H1 (cell line): ENCODE measurements around the gene ASMTL. TPM values are rescaled to one million over a fixed set of nuclear protein-coding genes. Genes with fewer than 3 reads are reported as not detected.

Experiments
- CTCF ChIA-PET: fragments of 300-600 bp; sonication (Branson Sonifier 250); formaldehyde crosslinking; loops from one replicate; lab custom pipeline; 2021; ENCODE audit not compliant: partially characterized antibody; lab: Charles Lee
- POLR2A ChIA-PET: fragments of 300-600 bp; sonication (Branson Sonifier 250); formaldehyde crosslinking; loops from one replicate; lab custom pipeline; 2021; ENCODE audit warnings: inconsistent platforms; ENCODE audit not compliant: partially characterized antibody; lab: Charles Lee
- DNase-seq, 2 experiments: peaks; one replicate each; pipeline versions ENCODE4 v3.0.0 to v3.0.0-alpha.2; 2010 to 2022; ENCODE audit warnings: low spot score in 2 of 2, low read depth in 1 of 2, mixed read lengths in 1 of 2
- FAIRE-seq: peaks from 2 replicates; lab custom pipeline; 2011; peaks lifted over from hg19 to GRCh38; lab: Jason Lieb, UNC
- H2AFZ ChIP-seq: 2 replicates; pipeline ENCODE4 v1.8.1; 2012; ENCODE audit warnings: low read length, inconsistent platforms
- H2AK5ac ChIP-seq: 2 replicates; pipeline ENCODE4 v1.6.1; 2013; ENCODE audit warnings: low read depth, low read length
- H2BK120ac ChIP-seq: replicated peaks from 2 replicates; pipeline ENCODE3; 2013; ENCODE audit warnings: low read depth, low read length, inconsistent platforms
- H2BK12ac ChIP-seq: 2 replicates; pipeline ENCODE4 v1.6.1; 2013; ENCODE audit warnings: low read depth, low read length
- H2BK15ac ChIP-seq: 2 replicates; pipeline ENCODE4 v1.6.1; 2013; ENCODE audit warnings: low read length
- H2BK20ac ChIP-seq: 2 replicates; pipeline ENCODE4 v1.6.1; 2013; ENCODE audit warnings: low read length
- H2BK5ac ChIP-seq: 2 replicates; pipeline ENCODE4 v1.6.1; 2013; ENCODE audit warnings: low read depth, low read length
- H3K14ac ChIP-seq: 2 replicates; pipeline ENCODE4 v1.6.1; 2013; ENCODE audit warnings: inconsistent platforms; ENCODE audit not compliant: insufficient read length
- H3K18ac ChIP-seq: 2 replicates; pipeline ENCODE4 v1.6.1; 2013; ENCODE audit warnings: low read length; ENCODE audit errors: extremely low read depth
- H3K23ac ChIP-seq: 2 replicates; pipeline ENCODE4 v1.6.1; 2013; ENCODE audit warnings: inconsistent platforms; ENCODE audit not compliant: insufficient read length
- H3K23me2 ChIP-seq: 2 replicates; pipeline ENCODE4 v1.6.1; 2013; ENCODE audit warnings: low read depth, low read length
- H3K27ac ChIP-seq: 2 replicates; pipeline ENCODE4 v1.6.1; 2011; ENCODE audit warnings: low read depth, low read length, inconsistent platforms
- H3K27me3 ChIP-seq, 4 experiments: replicated peaks in 1 of 4; 1 replicate in 1 of 4; 2 replicates in 3 of 4; pipeline versions ENCODE4 v1.6.1 to v1.8.1; 2011 to 2013; ENCODE audit warnings: low read length in 3 of 4, mild to moderate bottlenecking in 3 of 4, inconsistent platforms in 2 of 4, mixed read lengths in 2 of 4, moderate library complexity in 1 of 4; ENCODE audit not compliant: control insufficient read depth in 3 of 4, insufficient read depth in 3 of 4; ENCODE audit errors: extremely low read depth in 1 of 4
- H3K36me3 ChIP-seq, 4 experiments: 2 replicates each; pipeline versions ENCODE4 v1.6.1 to v1.8.1; 2011 to 2013; ENCODE audit warnings: mild to moderate bottlenecking in 4 of 4, low read length in 3 of 4, moderate library complexity in 2 of 4, control low read depth in 1 of 4, inconsistent platforms in 1 of 4; ENCODE audit not compliant: insufficient read depth in 4 of 4, control insufficient read depth in 2 of 4
- H3K4ac ChIP-seq: replicated peaks from 2 replicates; pipeline ENCODE3; 2013; ENCODE audit warnings: low read length, low read depth, mixed read lengths, inconsistent platforms; ENCODE audit not compliant: insufficient read length
- H3K4me1 ChIP-seq, 4 experiments: replicated peaks in 1 of 4; 1 replicate in 1 of 4; 2 replicates in 3 of 4; pipeline versions ENCODE4 v1.6.1 to v1.8.1; 2011 to 2013; ENCODE audit warnings: low read length in 3 of 4, inconsistent platforms in 2 of 4, mixed read lengths in 1 of 4; ENCODE audit not compliant: insufficient read depth in 4 of 4, control insufficient read depth in 3 of 4
- H3K4me2 ChIP-seq, 2 experiments: 2 replicates each; pipeline versions ENCODE4 v1.6.1 to v1.8.1; 2011 to 2013; ENCODE audit warnings: low read depth in 2 of 2, low read length in 2 of 2, control low read depth in 1 of 2, inconsistent platforms in 1 of 2, mild to moderate bottlenecking in 1 of 2; ENCODE audit not compliant: insufficient read depth in 1 of 2
- H3K4me3 ChIP-seq, 4 experiments: fragments of 200-600, 300-600 bp in 1 of 4; sonication (generic), shearing (Covaris generic), sonication (Bioruptor Twin) in 1 of 4; 2 replicates each; pipeline versions ENCODE4 v1.5.1 to v1.8.1; 2011 to 2016; ENCODE audit warnings: low read length in 4 of 4, low read depth in 3 of 4, control low read depth in 2 of 4, inconsistent platforms in 2 of 4, mild to moderate bottlenecking in 2 of 4, mixed read lengths in 1 of 4, moderate library complexity in 1 of 4; ENCODE audit not compliant: insufficient read depth in 2 of 4; ENCODE audit errors: extremely low read depth in 1 of 4
- H3K56ac ChIP-seq: replicated peaks from 2 replicates; pipeline ENCODE3; 2013; ENCODE audit warnings: low read depth, mild to moderate bottlenecking, mixed read lengths, low read length, inconsistent platforms; ENCODE audit not compliant: insufficient read length
- H3K79me1 ChIP-seq: 2 replicates; pipeline ENCODE4 v1.6.1; 2013; ENCODE audit warnings: low read depth, low read length, control low read depth
- H3K79me2 ChIP-seq, 2 experiments: 2 replicates each; pipeline versions ENCODE4 v1.6.1 to v1.8.1; 2012 to 2013; ENCODE audit warnings: low read length in 2 of 2, mild to moderate bottlenecking in 2 of 2, inconsistent platforms in 1 of 2; ENCODE audit not compliant: insufficient read depth in 2 of 2, control insufficient read depth in 1 of 2
- H3K9ac ChIP-seq, 4 experiments: replicated peaks in 1 of 4; 1 replicate in 1 of 4; 2 replicates in 3 of 4; pipeline versions ENCODE4 v1.6.1 to v1.8.1; 2011 to 2013; ENCODE audit warnings: low read depth in 3 of 4, low read length in 3 of 4, control low read depth in 2 of 4, mild to moderate bottlenecking in 2 of 4, moderate library complexity in 2 of 4, inconsistent platforms in 1 of 4; ENCODE audit errors: extremely low read depth in 1 of 4
- H3K9me3 ChIP-seq, 2 experiments: 2 replicates each; pipeline versions ENCODE4 v1.6.1 to v1.8.1; 2012 to 2013; ENCODE audit warnings: mild to moderate bottlenecking in 2 of 2, moderate library complexity in 2 of 2, control low read depth in 1 of 2, inconsistent platforms in 1 of 2, low read depth in 1 of 2, low read length in 1 of 2, mixed read lengths in 1 of 2; ENCODE audit not compliant: insufficient read depth in 2 of 2
- H4K20me1 ChIP-seq, 2 experiments: replicated peaks in 1 of 2; 2 replicates each; pipeline versions ENCODE3 to v1.8.1; 2011 to 2013; ENCODE audit warnings: inconsistent platforms in 2 of 2, low read length in 2 of 2, mild to moderate bottlenecking in 1 of 2; ENCODE audit not compliant: insufficient read depth in 2 of 2, control insufficient read depth in 1 of 2
- H4K5ac ChIP-seq: 2 replicates; pipeline ENCODE4 v1.6.1; 2013; ENCODE audit warnings: low read length, low read depth, mixed read lengths, inconsistent platforms; ENCODE audit not compliant: insufficient read length
- H4K8ac ChIP-seq: 2 replicates; pipeline ENCODE4 v1.8.0; 2013; ENCODE audit warnings: mild to moderate bottlenecking, moderate library complexity, low read length, inconsistent platforms; ENCODE audit not compliant: insufficient read depth; ENCODE audit errors: extremely low read depth
- H4K91ac ChIP-seq: replicated peaks from 2 replicates; pipeline ENCODE3; 2013; ENCODE audit warnings: low read length, mixed read lengths, inconsistent platforms; ENCODE audit not compliant: insufficient read length
- GTF2F1 ChIP-seq: IDR thresholded peaks from 2 replicates; pipeline ENCODE4 v1.6.1; 2012; ENCODE audit warnings: low read depth, low read length, improper control_type of control experiment, borderline replicate concordance
- HDAC2 ChIP-seq, 2 experiments: fragments of 300-600 bp in 1 of 2; sonication (generic) in 1 of 2; IDR thresholded peaks; 2 replicates each; pipeline ENCODE4 v1.6.1; 2011 to 2012; ENCODE audit warnings: low read depth in 2 of 2, low read length in 2 of 2, mild to moderate bottlenecking in 2 of 2, moderate library complexity in 2 of 2, borderline replicate concordance in 1 of 2, inconsistent platforms in 1 of 2
- KDM1A ChIP-seq: fragments of 200-600, 300-600 bp; sonication (generic); IDR thresholded peaks from 2 replicates; pipeline ENCODE4 v1.7.1; 2016; ENCODE audit warnings: mild to moderate bottlenecking, low read length, borderline replicate concordance
- POLR2AphosphoS5 ChIP-seq: IDR thresholded peaks from 2 replicates; pipeline ENCODE4 v1.6.1; 2011; ENCODE audit warnings: low read depth, low read length
- TAF7 ChIP-seq: optimal IDR thresholded peaks from 2 replicates; pipeline ENCODE3; 2011; ENCODE audit warnings: low read depth, mild to moderate bottlenecking, inconsistent platforms, low read length, moderate library complexity, borderline replicate concordance
- WGBS, 2 experiments: shearing (Covaris generic) in 1 of 2; methylation state at CpG; one replicate each; pipeline versions ENCODE4 v1.1.6 to v1.1.7; 2013 to 2015; ENCODE audit warnings: low lambda C conversion rate in 2 of 2, mixed read lengths in 2 of 2, inconsistent platforms in 1 of 2, low coverage in 1 of 2, missing lambda C conversion rate in 1 of 2; ENCODE audit not compliant: insufficient replicate concordance in 2 of 2, insufficient coverage in 1 of 2, insufficient read length in 1 of 2; ENCODE audit errors: extremely low coverage in 1 of 2, missing lambda C conversion rate in 1 of 2; 5-methylcytosine and 5-hydroxymethylcytosine counted together
- polyA plus RNA-seq, 7 experiments: library from polyadenylated mRNA; depleted of rRNA in 3 of 7; stranded (reverse) in 5 of 7; unstranded in 2 of 7; fragments of >200 nt in 5 of 7; fragments of 200-250 nt in 2 of 7; gene quantifications; 1 replicate in 5 of 7; 2 replicates in 1 of 7; 4 replicates in 1 of 7; pipeline versions ENCODE4 v1.2.1 to v1.2.3, GENCODE V29; 2011 to 2013; ENCODE audit warnings: missing spikeins in 2 of 7, mixed read lengths in 2 of 7
- total RNA-seq: library from RNA; stranded (reverse); fragmentation: NEBNext Ultra II Directional; extraction: Animal tissue kit (Norgen Biotek cat#: 25700); gene quantifications from 2 replicates; pipeline ENCODE4 v1.2.1, GENCODE V29; 2021
- TF ChIP-seq, protein P1 (sequence below): IDR thresholded peaks from 2 replicates; pipeline ENCODE4 v1.6.1; 2012; ENCODE audit warnings: inconsistent platforms

Gene ASMTL
- total and polyA plus RNA-seq, 2 of the 8 experiments (the other 6 are each of a cell fraction or from before 2014, with no cell fraction given) = 75.6 to 81.4 TPM

DNA sequence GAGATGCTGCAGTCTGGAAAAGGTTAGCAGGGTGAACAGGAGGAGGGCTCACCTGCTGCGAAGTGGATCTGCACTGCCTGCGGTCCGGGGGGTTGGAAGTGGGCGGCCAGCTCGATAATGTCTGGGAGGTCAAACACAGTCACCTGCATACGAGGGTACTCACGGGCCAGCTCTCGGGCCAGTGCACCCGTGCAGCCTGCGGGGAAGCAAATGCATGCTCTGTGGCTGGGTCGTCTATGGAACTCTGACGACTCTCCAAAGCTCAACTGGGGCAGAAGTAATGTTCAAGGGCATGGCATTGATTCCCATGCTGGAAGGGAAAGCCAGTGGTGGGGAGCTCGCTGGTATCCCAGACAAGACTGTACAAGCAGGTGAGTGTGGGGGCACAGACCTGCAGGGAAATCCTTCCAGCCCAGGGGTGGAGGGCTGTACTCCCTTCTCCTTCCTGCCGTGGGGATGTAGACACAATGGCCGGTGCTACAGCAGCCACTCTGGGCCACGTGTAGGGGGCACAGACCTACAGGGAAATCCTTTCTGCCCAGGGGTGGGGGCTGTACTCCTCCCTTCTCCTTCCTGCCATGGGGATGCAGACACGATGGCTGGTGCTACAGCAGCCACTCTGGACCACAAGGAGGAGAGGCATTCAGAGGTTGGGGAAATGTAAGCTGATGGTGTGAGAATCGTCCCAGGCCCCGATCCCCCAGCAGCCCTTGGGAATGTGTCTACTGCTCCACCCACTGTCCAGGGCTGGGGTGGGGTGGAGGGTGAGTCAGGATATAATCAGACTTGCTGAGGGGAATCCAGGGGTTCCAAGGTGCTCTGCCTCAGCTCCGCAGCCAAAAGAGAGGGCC, 34.6 kb downstream of the ASMTL start:
- DNase-seq (no peak), FAIRE-seq (no peak)
- H3K79me2 ChIP-seq = no peaks in the 10 kb centered on the region; a peak in 1 of 4 replicates
- H4K8ac ChIP-seq = no peak overlapping the region
- no peaks in the 10 kb centered on the region for H3K27me3 ChIP-seq
- no peak overlapping the region for H4K91ac ChIP-seq
- no peak overlapping the region for H3K14ac ChIP-seq
- H2BK120ac ChIP-seq = no peak overlapping the region
- no peak overlapping the region for H2AK5ac ChIP-seq
- no peak overlapping the region for H3K27ac ChIP-seq
- no peak overlapping the region for H2BK20ac ChIP-seq
- POLR2A ChIA-PET = no interaction called here
- H2BK15ac ChIP-seq = no peak overlapping the region
- no peak overlapping the region for H3K56ac ChIP-seq
- H2BK5ac ChIP-seq = no peak overlapping the region
- H3K36me3 ChIP-seq = peaks cover 38 to 73% (median 61%) of the 10 kb centered on the region in 4 experiments
- no peak overlapping the region for H3K4ac ChIP-seq
- H4K5ac ChIP-seq = no peak overlapping the region
- H3K4me1 ChIP-seq = no peaks in the 10 kb centered on the region
- H3K23ac ChIP-seq = no peak overlapping the region
- H4K20me1 ChIP-seq = peaks cover 6 to 26% of the 10 kb centered on the region in 2 experiments
- TF ChIP-seq POLR2AphosphoS5 (peak; percentile 75; the same call in 1 of the 2 replicates), TAF7 (peak; percentile 7), GTF2F1 (no peak), HDAC2 (IDR thresholded peaks at IDR 0.05; ENCODE audit: borderline replicate concordance in 1 of 2, low read depth in 2 of 2, low read length in 2 of 2) (peak in 1 of 2 experiments; percentile 67; a peak in 1 of 4 replicates), KDM1A (peak; percentile 95)
- TF ChIP-seq, protein P1, sequence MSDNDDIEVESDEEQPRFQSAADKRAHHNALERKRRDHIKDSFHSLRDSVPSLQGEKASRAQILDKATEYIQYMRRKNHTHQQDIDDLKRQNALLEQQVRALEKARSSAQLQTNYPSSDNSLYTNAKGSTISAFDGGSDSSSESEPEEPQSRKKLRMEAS = no peak
- H2BK12ac ChIP-seq = no peak overlapping the region
- no peak overlapping the region for H3K18ac ChIP-seq
- H3K23me2 ChIP-seq = 0 out of 2 replicates have a peak, but pooled peaks cover 4% of the 10 kb centered on the region
- no peak overlapping the region for H2AFZ ChIP-seq
- peaks cover 2% of the 10 kb centered on the region for H3K79me1 ChIP-seq
- H3K9ac ChIP-seq = no peak overlapping the region
- CTCF ChIA-PET = no interaction called here
- H3K9me3 ChIP-seq = peaks cover 0 to 10% of the 10 kb centered on the region in 2 experiments; a peak in 1 of 4 replicates
- H3K4me2 ChIP-seq = no peak overlapping the region
- 85% methylated on average over 20 of the region's 20 CpGs; no CpG with 5 or more reads in 1 of the 2 experiments for WGBS, 2 experiments
- H3K4me3 ChIP-seq = no peak overlapping the region
